Calu3 (cell line): ENCODE measurements around the gene HOXB5. TPM values are rescaled to one million over a fixed set of nuclear protein-coding genes. Genes with fewer than 3 reads are reported as not detected.

ENCODE experiments used
- Bru-seq: library from RNA; stranded (reverse); fragments of 400-500 nt; gene quantifications from one replicate; lab custom pipeline; 2021; lab: Mats Ljungman, UMichigan
- BruChase-seq, 2 experiments: library from RNA; stranded (reverse); fragments of 400-500 nt; gene quantifications; one replicate each; lab custom pipeline; 2021; lab: Mats Ljungman, UMichigan
- BruUV-seq: library from RNA; stranded (reverse); fragments of 400-500 nt; replicated peaks from 2 replicates; lab custom pipeline; 2021; lab: Mats Ljungman, UMichigan
- CTCF ChIA-PET: fragments of 300-600 bp; sonication (Branson Sonifier 250); formaldehyde crosslinking; loops from one replicate; lab custom pipeline; 2022; ENCODE audit warnings: antibody characterized with exemption; lab: Charles Lee
- DNase-seq: peaks from one replicate; pipeline ENCODE4 v3.0.0; 2022
- H3K27ac Mint-ChIP-seq: one replicate; pipeline ENCODE4 v1.8.0; 2022; ENCODE audit warnings: mixed read lengths; ENCODE audit not compliant: unreplicated experiment
- H3K27me3 Mint-ChIP-seq: one replicate; pipeline ENCODE4 v1.8.0; 2022; ENCODE audit warnings: mixed read lengths; ENCODE audit not compliant: unreplicated experiment
- H3K36me3 Mint-ChIP-seq: one replicate; pipeline ENCODE4 v1.8.0; 2022; ENCODE audit warnings: mild to moderate bottlenecking, moderate library complexity, mixed read lengths; ENCODE audit not compliant: insufficient read depth, unreplicated experiment
- H3K4me1 Mint-ChIP-seq: one replicate; pipeline ENCODE4 v1.8.0; 2022; ENCODE audit warnings: mild to moderate bottlenecking, low read depth, mixed read lengths; ENCODE audit not compliant: unreplicated experiment
- H3K4me3 Mint-ChIP-seq: one replicate; pipeline ENCODE4 v1.8.0; 2022; ENCODE audit warnings: mild to moderate bottlenecking, low read depth, moderate library complexity, mixed read lengths; ENCODE audit not compliant: unreplicated experiment
- H3K9me3 Mint-ChIP-seq: one replicate; pipeline ENCODE4 v1.8.0; 2022; ENCODE audit warnings: low read depth, mixed read lengths; ENCODE audit not compliant: unreplicated experiment
- CTCF ChIP-seq: fragments of 200-600 bp; IDR thresholded peaks from one replicate; pipeline ENCODE4 v1.8.0; 2022; ENCODE audit warnings: antibody characterized with exemption; ENCODE audit not compliant: unreplicated experiment
- intact Hi-C: fragments of 100-400 bp; cut with micrococcal nuclease; formaldehyde crosslinking; loops from one replicate; pipeline ENCODE4 v1.10.0; 2022; ENCODE audit not compliant: unreplicated experiment
- long read RNA-seq: library from polyadenylated mRNA; stranded (forward); transcript quantifications from one replicate; pipeline ENCODE4 v2.0.0, GENCODE V29; 2022
- total RNA-seq: library from RNA; stranded (reverse); gene quantifications from 2 replicates; pipeline ENCODE4 v1.2.3, GENCODE V29; 2022

HOXB5 gene
- 47.2 and 48.5 TPM in 2 replicates for total RNA-seq
- Bru-seq, nascent RNA, result percentile 97 among the genes with signal in this experiment
- percentile 95 among the genes with signal in this experiment for BruChase-seq, experiment 1, labeled RNA remaining after a 6-hour chase
- BruChase-seq, experiment 2, labeled RNA remaining after a 2-hour chase, result percentile 98 among the genes with signal in this experiment
- long read RNA-seq, transcript HOXB5-201 (2 exons, 2,041 nt), result major isoform, 22 of 32 reads
- long read RNA-seq, partial matches to known transcripts, result 0 of 32 reads
- long read RNA-seq, other reads (novel, unspliced or antisense), result 10 of 32 reads

- intact Hi-C loops, result no loop called here
- Mint-ChIP-seq H3K4me1 (peaks cover 69% of the 10 kb centered on the region), H3K27me3 (peaks cover 5% of the 10 kb centered on the region), H3K4me3 (peak within 1 kb of the TSS; percentile 88), H3K27ac (peak within 1 kb of the TSS; percentile 95), H3K36me3 (peaks cover 99% of the 10 kb centered on the region), H3K9me3 (no peaks in the 10 kb centered on the region)
- TF ChIP-seq CTCF, result no peak
- peak; percentile 30 for DNase-seq
- no TSS peak for BruUV-seq
- CTCF ChIA-PET, result interaction anchor here (0.7 to 1.9 kb wide), 11 partner anchors 38 to 334 kb away, joined by 3 to 7 read pairs (median 5); no protein-coding TSS in a partner anchor
Measured at GRCh38 chr17:48593126-48593829, at the start of gene HOXB5. Gene HOXB5, minus strand, starts transcription at chr17:48593779. Its CDS starts 97 bp downstream, at chr17:48593682.

- Mint-ChIP-seq H3K27me3 (no peaks in the 10 kb centered on the region), H3K36me3 (peaks cover 41% of the 10 kb centered on the region), H3K4me3 (no peak overlapping the region), H3K27ac (no peak overlapping the region), H3K9me3 (no peaks in the 10 kb centered on the region), H3K4me1 (peaks cover 28% of the 10 kb centered on the region)
- BruUV-seq, result no TSS peak
- DNase-seq, result no peak
- intact Hi-C loops, result no loop called here
- CTCF ChIA-PET, result interaction anchor here (0.6 kb wide), 1 partner anchor 622 kb away, joined by 4 read pairs; no protein-coding TSS in a partner anchor
- no peak for TF ChIP-seq CTCF
Measured at GRCh38 chr17:48642843-48643696, 49.5 kb upstream of the HOXB5 start.

- Mint-ChIP-seq H3K9me3 (no peaks in the 10 kb centered on the region), H3K4me3 (no peak overlapping the region), H3K27ac (no peak overlapping the region), H3K36me3 (peaks cover 33% of the 10 kb centered on the region), H3K4me1 (peaks cover 28% of the 10 kb centered on the region), H3K27me3 (no peaks in the 10 kb centered on the region)
- CTCF ChIA-PET, result interaction anchor here (0.6 kb wide), 1 partner anchor 623 kb away, joined by 4 read pairs; no protein-coding TSS in a partner anchor
- no peak for DNase-seq
- BruUV-seq, result no TSS peak
- no peak for TF ChIP-seq CTCF
- intact Hi-C loops, result no loop called here
Measured at GRCh38 chr17:48642059-48642842, 48.7 kb upstream of the HOXB5 start.
